SK-N-MC (cell line): ENCODE measurements around the gene AKAP13.

Source experiments
- EZH2 ChIP-seq: fragments of 200-600 bp; sonication (generic); IDR thresholded peaks from one replicate; pipeline ENCODE4 v1.6.1; 2017; ENCODE audit warnings: antibody characterized with exemption
- POLR2AphosphoS5 ChIP-seq: IDR thresholded peaks from 2 replicates; pipeline ENCODE4 v1.6.1; 2012; ENCODE audit warnings: mild to moderate bottlenecking, low read depth, low read length, borderline replicate concordance

DNA sequence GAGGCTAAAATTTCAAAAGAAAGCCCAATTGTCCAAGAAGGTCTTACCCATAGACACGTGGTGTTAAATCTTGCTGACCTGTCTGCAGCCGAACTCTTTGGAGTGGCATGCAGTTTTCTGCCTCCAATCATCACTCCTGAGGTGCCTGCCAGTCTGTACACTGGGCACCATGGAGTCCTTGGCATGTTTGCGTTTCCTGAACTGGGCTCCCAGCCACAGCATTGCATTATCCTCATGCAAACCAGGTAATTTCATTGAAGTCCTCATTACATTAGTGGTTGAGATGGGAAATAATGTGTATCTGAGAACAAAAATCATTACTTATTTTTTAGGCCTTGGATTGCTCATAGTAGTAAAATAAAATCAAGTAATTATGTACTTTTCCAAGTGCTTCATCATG, 152.3 kb downstream of the AKAP13 start:
- no peak for TF ChIP-seq EZH2
- no peak for TF ChIP-seq POLR2AphosphoS5
